Right lobe of liver (tissue), 4 donors: ENCODE measurements around the gene OLIG3.

Experiments used
- POLR2A ChIP-seq: fragments of 450-650 bp; IDR thresholded peaks from one replicate; pipeline ENCODE4 v1.6.1; 2017; ENCODE audit warnings: antibody characterized with exemption, mild to moderate bottlenecking
- TF ChIP-seq, protein P1 (sequence below), 4 donors: fragments of 200-600 bp in 3 of 4; fragments of 450-650 bp in 1 of 4; IDR thresholded peaks; one replicate each; pipeline versions ENCODE4 v1.5.1 to v1.8.0; 2016 to 2022; ENCODE audit warnings: antibody characterized with exemption in 4 of 4, mild to moderate bottlenecking in 2 of 4
- donor health status: DM: no; HTN: no; CAD: no.
- donor health status: DM: no; HTN: no; CAD: no.
- donor health status: DM: no; HTN: yes; CAD: no.

DNA sequence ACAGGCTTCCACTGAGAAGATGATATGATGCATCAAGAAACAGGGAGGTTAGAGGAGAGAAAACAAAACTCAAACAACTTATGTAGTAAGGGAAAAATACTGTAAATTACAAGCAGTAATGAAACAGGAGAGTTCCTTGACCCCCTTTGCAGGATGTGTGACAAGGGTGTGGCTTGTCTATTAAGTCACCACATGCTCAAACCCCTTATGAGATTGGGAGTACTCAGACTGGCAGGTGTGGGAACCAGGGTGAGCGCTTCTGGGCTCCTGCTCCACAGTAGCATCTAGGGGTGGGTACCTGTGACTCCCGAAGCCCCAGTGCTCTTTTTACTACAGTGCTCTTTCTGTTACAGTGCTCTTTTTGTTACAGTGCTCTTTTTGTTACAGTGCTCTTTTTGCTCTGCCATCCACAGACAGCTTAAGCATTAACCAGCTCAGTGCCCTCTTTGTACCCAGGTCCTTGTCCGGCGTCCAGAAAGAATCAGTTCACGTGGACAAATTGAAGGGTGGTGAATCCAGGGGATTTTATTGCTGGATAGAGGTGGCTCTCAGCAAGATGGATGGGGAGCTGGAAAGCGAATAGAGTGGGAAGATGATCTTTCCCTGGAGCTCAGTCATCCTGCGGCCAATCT, 28.7 kb downstream of the OLIG3 start:
- TF ChIP-seq, protein P1, sequence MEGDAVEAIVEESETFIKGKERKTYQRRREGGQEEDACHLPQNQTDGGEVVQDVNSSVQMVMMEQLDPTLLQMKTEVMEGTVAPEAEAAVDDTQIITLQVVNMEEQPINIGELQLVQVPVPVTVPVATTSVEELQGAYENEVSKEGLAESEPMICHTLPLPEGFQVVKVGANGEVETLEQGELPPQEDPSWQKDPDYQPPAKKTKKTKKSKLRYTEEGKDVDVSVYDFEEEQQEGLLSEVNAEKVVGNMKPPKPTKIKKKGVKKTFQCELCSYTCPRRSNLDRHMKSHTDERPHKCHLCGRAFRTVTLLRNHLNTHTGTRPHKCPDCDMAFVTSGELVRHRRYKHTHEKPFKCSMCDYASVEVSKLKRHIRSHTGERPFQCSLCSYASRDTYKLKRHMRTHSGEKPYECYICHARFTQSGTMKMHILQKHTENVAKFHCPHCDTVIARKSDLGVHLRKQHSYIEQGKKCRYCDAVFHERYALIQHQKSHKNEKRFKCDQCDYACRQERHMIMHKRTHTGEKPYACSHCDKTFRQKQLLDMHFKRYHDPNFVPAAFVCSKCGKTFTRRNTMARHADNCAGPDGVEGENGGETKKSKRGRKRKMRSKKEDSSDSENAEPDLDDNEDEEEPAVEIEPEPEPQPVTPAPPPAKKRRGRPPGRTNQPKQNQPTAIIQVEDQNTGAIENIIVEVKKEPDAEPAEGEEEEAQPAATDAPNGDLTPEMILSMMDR (IDR thresholded peaks at IDR 0.05) = no peak
- TF ChIP-seq POLR2A = no peak
